ENCODE measurements around the gene FBLN7.

The FBLN7 gene

GRCh38 chr2:112140899-112141625 is 2.9 kb downstream of the FBLN7 start:
- no peak for DNase-seq

- DNase-seq, result no peak
Measured at GRCh38 chr2:112141626-112142007, 3.4 kb downstream of the FBLN7 start.

- no peak for DNase-seq
Measured at GRCh38 chr2:112142525-112143078, 4.4 kb downstream of the FBLN7 start.

- no peak for DNase-seq
Measured at GRCh38 chr2:112143150-112143549, 5.0 kb downstream of the FBLN7 start.

- DNase-seq, result no peak
Measured at GRCh38 chr2:112144966-112145365, 6.8 kb downstream of the FBLN7 start.

GRCh38 chr2:112147382-112148168 is 9.4 kb downstream of the FBLN7 start:
- DNase-seq, result no peak

GRCh38 chr2:112148477-112148876 is 10.3 kb downstream of the FBLN7 start:
- DNase-seq, result no peak

- DNase-seq, result no peak
Measured at GRCh38 chr2:112149194-112149593, 11.0 kb downstream of the FBLN7 start.

GRCh38 chr2:112149866-112150435 is 11.8 kb downstream of the FBLN7 start:
- DNase-seq, result no peak

- no peak for DNase-seq
Measured at GRCh38 chr2:112150447-112150846, 12.3 kb downstream of the FBLN7 start.

- no peak for DNase-seq
Measured at GRCh38 chr2:112150851-112151250, 12.7 kb downstream of the FBLN7 start.

- DNase-seq, result no peak
Measured at GRCh38 chr2:112151271-112151670, 13.1 kb downstream of the FBLN7 start.

- DNase-seq, result no peak
Measured at GRCh38 chr2:112151701-112152440, 13.7 kb downstream of the FBLN7 start.

GRCh38 chr2:112152476-112153178 is 14.4 kb downstream of the FBLN7 start:
- no peak for DNase-seq

GRCh38 chr2:112153179-112153490 is 14.9 kb downstream of the FBLN7 start:
- DNase-seq, result no peak

- DNase-seq, result no peak
Measured at GRCh38 chr2:112153501-112153900, 15.3 kb downstream of the FBLN7 start.

- peak; percentile 20 for DNase-seq
Measured at GRCh38 chr2:112154246-112155117, 16.3 kb downstream of the FBLN7 start.

- peak; percentile 44 for DNase-seq
Measured at GRCh38 chr2:112155331-112156151, 17.4 kb downstream of the FBLN7 start.

- peak; percentile 41 for DNase-seq
Measured at GRCh38 chr2:112156152-112156986, 18.2 kb downstream of the FBLN7 start.

GRCh38 chr2:112157472-112157871 is 19.3 kb downstream of the FBLN7 start:
- DNase-seq, result no peak

Data from CD4-positive, alpha-beta T cell treated with Interleukin-12 subunit alpha and Interleukin-12 subunit beta, for 1 hour (primary cell).